Measurements from ENCODE around the gene CHCHD5.

The CHCHD5 gene

GRCh38 chr2:112585400-112585799 lies 991 bp downstream of the CHCHD5 start:
- in situ Hi-C loops (cut with MboI; ENCODE audit: low sequenced_read_pairs, unreplicated experiment), result no loop called here
- no peak for TF ChIP-seq CTCF (IDR thresholded peaks at IDR 0.05; ENCODE audit: borderline replicate concordance, control extremely low read depth, extremely low read depth, insufficient read depth, missing control alignments)
- DNase-seq (ENCODE audit: low spot score), result no peak

GRCh38 chr2:112585873-112586464 lies 1.6 kb downstream of the CHCHD5 start:
- TF ChIP-seq CTCF (IDR thresholded peaks at IDR 0.05; ENCODE audit: borderline replicate concordance, control extremely low read depth, extremely low read depth, insufficient read depth, missing control alignments), result no peak
- DNase-seq (ENCODE audit: low spot score), result no peak
- in situ Hi-C loops (cut with MboI; ENCODE audit: low sequenced_read_pairs, unreplicated experiment), result no loop called here

GRCh38 chr2:112588611-112589045 lies 4.2 kb downstream of the CHCHD5 start:
- TF ChIP-seq CTCF (IDR thresholded peaks at IDR 0.05; ENCODE audit: borderline replicate concordance, control extremely low read depth, extremely low read depth, insufficient read depth, missing control alignments), result no peak
- in situ Hi-C loops (cut with MboI; ENCODE audit: low sequenced_read_pairs, unreplicated experiment), result no loop called here
- DNase-seq (ENCODE audit: low spot score), result no peak

GRCh38 chr2:112591413-112591812 lies 7.0 kb downstream of the CHCHD5 start:
- no peak for TF ChIP-seq CTCF (IDR thresholded peaks at IDR 0.05; ENCODE audit: borderline replicate concordance, control extremely low read depth, extremely low read depth, insufficient read depth, missing control alignments)
- in situ Hi-C loops (cut with MboI; ENCODE audit: low sequenced_read_pairs, unreplicated experiment), result loop anchor here (10.0 kb wide), 1 partner anchor 143 kb away; no protein-coding TSS in a partner anchor
- no peak for DNase-seq (ENCODE audit: low spot score)

- no peak for TF ChIP-seq CTCF (IDR thresholded peaks at IDR 0.05; ENCODE audit: borderline replicate concordance, control extremely low read depth, extremely low read depth, insufficient read depth, missing control alignments)
- in situ Hi-C loops (cut with MboI; ENCODE audit: low sequenced_read_pairs, unreplicated experiment), result loop anchor here (10.0 kb wide), 1 partner anchor 141 kb away; no protein-coding TSS in a partner anchor
- DNase-seq (ENCODE audit: low spot score), result no peak
Measured at GRCh38 chr2:112593736-112594135, 9.3 kb downstream of the CHCHD5 start.

GRCh38 chr2:112597537-112598322 lies 13.3 kb downstream of the CHCHD5 start:
- in situ Hi-C loops (cut with MboI; ENCODE audit: low sequenced_read_pairs, unreplicated experiment), result loop anchor here (10.0 kb wide), 1 partner anchor 137 kb away; no protein-coding TSS in a partner anchor
- no peak for DNase-seq (ENCODE audit: low spot score)
- TF ChIP-seq CTCF (IDR thresholded peaks at IDR 0.05; ENCODE audit: borderline replicate concordance, control extremely low read depth, extremely low read depth, insufficient read depth, missing control alignments), result no peak
